Colon (tissue), 2 donors: ENCODE measurements around the gene B4GALNT4.
"Not testable (repeated sequence)": the region's sequence is repeated elsewhere in the genome, so short reads cannot be mapped to it uniquely, and the experiment has no call there.

ENCODE experiments used
- FAIRE-seq: peaks from 2 replicates; lab custom pipeline; 2012; peaks lifted over from hg19 to GRCh38; lab: Jason Lieb, UNC
- donor health status: control.
- donor health status: control.

The B4GALNT4 gene

GRCh38 chr11:420911-421321 lies 51.6 kb downstream of the B4GALNT4 start:
- FAIRE-seq: no peak

GRCh38 chr11:422249-422656 lies 53.0 kb downstream of the B4GALNT4 start:
- FAIRE-seq: no peak

GRCh38 chr11:424232-424631 lies 54.9 kb downstream of the B4GALNT4 start:
- FAIRE-seq: no peak

GRCh38 chr11:424766-425165 lies 55.5 kb downstream of the B4GALNT4 start:
- not testable (repeated sequence) for FAIRE-seq

GRCh38 chr11:425301-425700 lies 56.0 kb downstream of the B4GALNT4 start:
- no peak for FAIRE-seq

GRCh38 chr11:426851-427250 lies 57.6 kb downstream of the B4GALNT4 start:
- FAIRE-seq: no peak

- FAIRE-seq: no peak
Observed at GRCh38 chr11:428295-428694, 59.0 kb downstream of the B4GALNT4 start.

GRCh38 chr11:429391-429790 lies 60.1 kb downstream of the B4GALNT4 start:
- FAIRE-seq: no peak

- no peak for FAIRE-seq
Observed at GRCh38 chr11:429931-430456, 60.7 kb downstream of the B4GALNT4 start.
